Measurements from ENCODE around the gene NACC1.

NACC1 gene

GRCh38 chr19:13089139-13089856 is 28.8 kb upstream of the NACC1 start:
- H3K36me3 ChIP-seq (ENCODE audit: insufficient read depth, insufficient read length, low read length), result no peaks in the 10 kb centered on the region
- no peak overlapping the region for H3K9ac ChIP-seq (ENCODE audit: insufficient read length, low read depth)
- TF ChIP-seq ZNF274 (IDR thresholded peaks at IDR 0.05; ENCODE audit: low read depth, low read length) (no peak), SUZ12 (IDR thresholded peaks at IDR 0.05; ENCODE audit: extremely low read depth, insufficient read depth, insufficient read length) (no peak), YY1 (IDR thresholded peaks at IDR 0.05; ENCODE audit: insufficient read depth, insufficient read length) (no peak)
- H3K4me1 ChIP-seq (ENCODE audit: insufficient read depth, insufficient read length), result peaks cover 24% of the 10 kb centered on the region
- no peaks in the 10 kb centered on the region for H3K9me3 ChIP-seq (ENCODE audit: insufficient read depth, low read length)
- no peak for DNase-seq (ENCODE audit: low read depth, low spot score)
- peaks cover 21% of the 10 kb centered on the region for H3K27me3 ChIP-seq (ENCODE audit: insufficient read depth, insufficient read length)
- H3K4me3 ChIP-seq (ENCODE audit: insufficient read length, low read depth), result no peak overlapping the region

- Histone ChIP-seq H3K9ac (ENCODE audit: insufficient read length, low read depth) (no peak overlapping the region), H3K4me1 (ENCODE audit: insufficient read depth, insufficient read length) (peaks cover 27% of the 10 kb centered on the region), H3K36me3 (ENCODE audit: insufficient read depth, insufficient read length, low read length) (no peaks in the 10 kb centered on the region), H3K4me3 (ENCODE audit: insufficient read length, low read depth) (no peak overlapping the region), H3K9me3 (ENCODE audit: insufficient read depth, low read length) (no peaks in the 10 kb centered on the region), H3K27me3 (ENCODE audit: insufficient read depth, insufficient read length) (peaks cover 25% of the 10 kb centered on the region)
- no peak for DNase-seq (ENCODE audit: low read depth, low spot score)
- TF ChIP-seq YY1 (IDR thresholded peaks at IDR 0.05; ENCODE audit: insufficient read depth, insufficient read length) (no peak), ZNF274 (IDR thresholded peaks at IDR 0.05; ENCODE audit: low read depth, low read length) (no peak), SUZ12 (IDR thresholded peaks at IDR 0.05; ENCODE audit: extremely low read depth, insufficient read depth, insufficient read length) (no peak)
Observed at GRCh38 chr19:13089857-13090507, 28.1 kb upstream of the NACC1 start.

GRCh38 chr19:13090511-13091231 is 27.4 kb upstream of the NACC1 start:
- H3K4me3 ChIP-seq (ENCODE audit: insufficient read length, low read depth), result no peak overlapping the region
- peaks cover 27% of the 10 kb centered on the region for H3K4me1 ChIP-seq (ENCODE audit: insufficient read depth, insufficient read length)
- no peak for DNase-seq (ENCODE audit: low read depth, low spot score)
- H3K9me3 ChIP-seq (ENCODE audit: insufficient read depth, low read length), result no peaks in the 10 kb centered on the region
- TF ChIP-seq SUZ12 (IDR thresholded peaks at IDR 0.05; ENCODE audit: extremely low read depth, insufficient read depth, insufficient read length), result no peak
- H3K36me3 ChIP-seq (ENCODE audit: insufficient read depth, insufficient read length, low read length), result no peaks in the 10 kb centered on the region
- H3K9ac ChIP-seq (ENCODE audit: insufficient read length, low read depth), result no peak overlapping the region
- peaks cover 24% of the 10 kb centered on the region for H3K27me3 ChIP-seq (ENCODE audit: insufficient read depth, insufficient read length)

GRCh38 chr19:13091400-13092157 is 26.5 kb upstream of the NACC1 start:
- TF ChIP-seq SUZ12 (IDR thresholded peaks at IDR 0.05; ENCODE audit: extremely low read depth, insufficient read depth, insufficient read length), result no peak
- no peak for TF ChIP-seq ZNF274 (IDR thresholded peaks at IDR 0.05; ENCODE audit: low read depth, low read length)
- TF ChIP-seq YY1 (IDR thresholded peaks at IDR 0.05; ENCODE audit: insufficient read depth, insufficient read length), result no peak
- Histone ChIP-seq H3K36me3 (ENCODE audit: insufficient read depth, insufficient read length, low read length) (no peaks in the 10 kb centered on the region), H3K27me3 (ENCODE audit: insufficient read depth, insufficient read length) (peaks cover 23% of the 10 kb centered on the region), H3K9me3 (ENCODE audit: insufficient read depth, low read length) (no peaks in the 10 kb centered on the region), H3K9ac (ENCODE audit: insufficient read length, low read depth) (peak overlapping the region; percentile 42), H3K4me3 (ENCODE audit: insufficient read length, low read depth) (no peak overlapping the region), H3K4me1 (ENCODE audit: insufficient read depth, insufficient read length) (peaks cover 27% of the 10 kb centered on the region)
- no peak for DNase-seq (ENCODE audit: low read depth, low spot score)

- no peaks in the 10 kb centered on the region for H3K9me3 ChIP-seq (ENCODE audit: insufficient read depth, low read length)
- H3K36me3 ChIP-seq (ENCODE audit: insufficient read depth, insufficient read length, low read length), result no peaks in the 10 kb centered on the region
- DNase-seq (ENCODE audit: low read depth, low spot score), result no peak
- peak overlapping the region; percentile 42 for H3K9ac ChIP-seq (ENCODE audit: insufficient read length, low read depth)
- H3K27me3 ChIP-seq (ENCODE audit: insufficient read depth, insufficient read length), result peaks cover 29% of the 10 kb centered on the region
- no peak overlapping the region for H3K4me3 ChIP-seq (ENCODE audit: insufficient read length, low read depth)
- no peak for TF ChIP-seq YY1 (IDR thresholded peaks at IDR 0.05; ENCODE audit: insufficient read depth, insufficient read length)
- no peak for TF ChIP-seq ZNF274 (IDR thresholded peaks at IDR 0.05; ENCODE audit: low read depth, low read length)
- peaks cover 27% of the 10 kb centered on the region for H3K4me1 ChIP-seq (ENCODE audit: insufficient read depth, insufficient read length)
Observed at GRCh38 chr19:13092158-13092543, 25.9 kb upstream of the NACC1 start.

- H3K4me3 ChIP-seq (ENCODE audit: insufficient read length, low read depth), result no peak overlapping the region
- peaks cover 27% of the 10 kb centered on the region for H3K4me1 ChIP-seq (ENCODE audit: insufficient read depth, insufficient read length)
- TF ChIP-seq YY1 (IDR thresholded peaks at IDR 0.05; ENCODE audit: insufficient read depth, insufficient read length) (no peak), SUZ12 (IDR thresholded peaks at IDR 0.05; ENCODE audit: extremely low read depth, insufficient read depth, insufficient read length) (no peak), ZNF274 (IDR thresholded peaks at IDR 0.05; ENCODE audit: low read depth, low read length) (no peak)
- H3K36me3 ChIP-seq (ENCODE audit: insufficient read depth, insufficient read length, low read length), result no peaks in the 10 kb centered on the region
- no peaks in the 10 kb centered on the region for H3K9me3 ChIP-seq (ENCODE audit: insufficient read depth, low read length)
- peaks cover 35% of the 10 kb centered on the region for H3K27me3 ChIP-seq (ENCODE audit: insufficient read depth, insufficient read length)
- H3K9ac ChIP-seq (ENCODE audit: insufficient read length, low read depth), result peak overlapping the region; percentile 56
- no peak for DNase-seq (ENCODE audit: low read depth, low spot score)
Observed at GRCh38 chr19:13092606-13093235, 25.3 kb upstream of the NACC1 start.
